Stomach (tissue), 4 donors: ENCODE measurements around the gene WDR86.

Experiments
- CTCF ChIP-seq, 7 experiments: fragments of 450-650 bp in 4 of 7; fragments of 200-600 bp in 3 of 7; sonication (generic) in 3 of 7; IDR thresholded peaks; one replicate each; pipeline ENCODE4 v1.5.1; 2016 to 2019; ENCODE audit warnings: antibody characterized with exemption in 7 of 7, control low read depth in 2 of 7, mild to moderate bottlenecking in 1 of 7
- EP300 ChIP-seq: sonication (generic); formaldehyde crosslinking; IDR thresholded peaks from one replicate; pipeline ENCODE4 v1.6.1; 2017; ENCODE audit warnings: antibody characterized with exemption
- POLR2A ChIP-seq, 4 donors: fragments of 450-650 bp; IDR thresholded peaks; one replicate each; pipeline ENCODE4 v1.6.1; 2016; ENCODE audit warnings: antibody characterized with exemption in 4 of 4, control low read depth in 2 of 4, mild to moderate bottlenecking in 1 of 4, moderate library complexity in 1 of 4

GRCh38 chr7:151449990-151450389, 40.2 kb upstream of the WDR86 start:
- TF ChIP-seq CTCF (IDR thresholded peaks at IDR 0.05) (no peak), EP300 (no peak), POLR2A (IDR thresholded peaks at IDR 0.05) (no peak)
